Activated CD8-positive, alpha-beta memory T cell treated with anti-CD3 and anti-CD28 coated beads, Interleukin-2, amount 50 U/mL, for 1 hour (primary cell): Measurements from ENCODE around the gene NGDN.

ENCODE experiments used
- DNase-seq: peaks from one replicate; pipeline ENCODE4 v3.0.0-alpha.2; 2020; ENCODE audit errors: extremely low read depth

Gene NGDN

DNA sequence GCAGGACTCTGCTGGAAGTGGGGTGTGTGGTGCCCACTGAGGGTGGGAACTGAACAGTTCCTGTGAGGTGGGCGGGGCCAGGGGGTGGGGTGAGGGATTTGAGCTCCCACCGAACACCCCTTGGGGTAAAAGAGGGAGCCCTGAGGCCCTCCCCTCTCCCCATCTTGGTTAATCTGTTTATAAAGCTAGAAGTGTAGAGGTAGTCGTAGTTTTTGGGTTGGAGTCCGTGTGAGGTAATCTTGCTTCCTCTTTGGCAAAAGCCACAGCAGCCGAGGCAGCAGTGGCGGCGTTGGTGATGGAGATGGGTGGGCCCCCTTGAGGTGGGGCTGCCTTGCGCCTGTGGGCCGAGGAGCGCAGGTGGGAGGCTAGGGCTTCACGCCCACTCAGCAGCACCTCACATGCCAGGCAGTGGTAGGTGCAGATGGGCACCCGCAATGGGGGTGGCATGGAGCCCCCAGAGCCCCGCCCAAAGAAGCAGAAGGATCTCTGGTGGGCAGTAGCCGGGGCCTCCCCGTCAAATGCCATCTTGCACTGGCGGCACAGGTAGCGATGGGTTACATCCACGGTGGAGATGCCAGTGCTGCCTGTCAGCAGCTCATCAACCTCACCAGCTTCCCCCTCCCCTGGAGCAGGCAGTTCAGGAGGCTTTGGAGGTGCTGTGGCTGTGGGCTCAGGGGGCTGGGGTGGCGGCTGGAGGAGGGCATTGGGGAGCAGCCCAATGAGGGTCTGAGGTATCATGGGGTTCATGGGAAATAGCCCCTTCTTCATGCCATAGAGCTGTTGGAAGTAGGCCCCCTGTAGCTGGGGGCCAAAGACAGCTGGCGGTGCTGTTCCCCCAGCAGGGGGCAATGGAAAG lies 52.5 kb downstream of the NGDN start:
- DNase-seq: no peak

DNA sequence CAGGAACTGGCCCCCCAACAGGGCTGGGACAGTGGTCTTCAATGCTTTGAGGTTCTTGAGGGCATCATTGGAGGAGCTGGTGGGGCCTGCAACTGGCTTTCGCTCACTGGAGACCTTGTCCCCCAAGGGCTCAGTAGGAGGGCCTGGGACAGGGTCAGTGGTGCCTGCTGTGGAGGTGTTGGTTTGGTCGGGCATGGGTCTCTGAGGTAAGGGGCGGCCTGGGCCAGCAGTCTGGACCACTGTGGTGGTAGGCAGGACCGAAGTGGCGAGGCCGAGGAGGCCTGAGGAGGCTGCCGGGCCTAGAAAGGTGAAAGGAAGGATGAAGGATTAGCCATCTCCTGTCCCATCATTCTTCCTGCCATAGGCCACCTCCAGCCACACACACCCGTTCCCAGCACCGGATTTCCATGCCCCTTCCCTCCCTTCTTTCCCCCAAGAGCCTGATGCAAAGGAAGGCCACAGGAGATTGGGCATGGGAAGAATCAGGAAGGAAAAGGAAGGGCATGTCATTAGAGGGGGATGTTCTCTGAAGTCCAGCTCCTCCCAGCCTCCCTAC lies 53.2 kb downstream of the NGDN start:
- no peak for DNase-seq

DNA sequence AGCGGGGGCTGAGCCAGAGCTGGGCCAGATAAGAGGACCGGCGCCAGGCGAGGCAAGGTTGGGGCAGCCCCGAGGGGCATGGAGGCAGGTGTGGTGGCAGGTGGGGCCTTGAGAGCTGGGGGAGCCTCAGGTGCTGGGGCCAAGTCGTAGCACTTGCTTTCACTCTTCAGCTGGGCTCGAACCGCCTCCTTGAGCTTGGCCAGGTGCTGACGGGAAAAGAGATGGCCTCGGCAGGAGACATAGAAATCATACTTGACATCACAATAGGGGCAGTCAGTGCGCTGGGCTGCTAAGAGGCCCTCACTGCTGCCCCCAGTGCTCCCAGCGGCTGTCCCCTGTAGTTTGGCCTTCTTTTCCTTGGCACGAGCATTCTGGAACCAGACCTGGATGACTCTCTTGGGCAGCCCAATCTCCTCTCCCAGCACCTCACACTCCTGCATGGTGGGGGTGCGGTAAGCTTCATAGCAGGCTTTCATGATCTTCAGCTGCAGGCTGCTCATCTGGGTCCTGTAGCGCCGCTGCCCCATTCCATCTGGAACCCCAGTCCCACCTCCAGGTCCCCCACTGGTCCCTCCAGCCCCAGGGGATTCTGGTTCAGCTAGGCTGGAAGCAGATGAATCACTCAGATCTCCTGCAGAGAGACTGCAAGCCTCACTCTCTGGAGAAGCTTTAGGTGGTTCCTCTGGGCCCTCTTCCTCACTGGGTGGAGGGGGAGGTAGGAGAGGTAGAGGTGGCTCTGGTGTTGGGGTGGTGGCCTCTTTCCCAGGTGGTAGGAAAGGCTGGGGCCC lies 53.9 kb downstream of the NGDN start:
- no peak for DNase-seq

DNA sequence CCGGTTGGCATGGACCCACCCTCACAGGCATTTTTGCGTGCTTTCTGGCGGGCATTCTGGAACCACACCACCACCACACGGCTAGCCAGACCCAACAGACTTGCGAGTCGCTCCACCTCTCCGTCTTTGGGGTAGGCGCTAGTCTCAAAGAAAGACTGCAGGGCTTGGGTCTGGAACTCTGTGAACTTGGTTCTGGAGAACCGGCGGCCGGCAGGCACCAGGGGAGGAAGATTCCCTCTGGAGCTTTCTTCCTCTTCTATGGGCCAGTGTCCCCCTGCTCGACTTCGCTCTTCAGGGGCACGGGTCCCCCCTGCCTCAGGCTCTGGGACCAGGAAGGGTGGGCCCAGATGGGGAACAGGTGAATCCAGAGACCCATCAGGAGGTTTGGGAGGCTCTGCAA lies 55.5 kb downstream of the NGDN start:
- DNase-seq: no peak

DNA sequence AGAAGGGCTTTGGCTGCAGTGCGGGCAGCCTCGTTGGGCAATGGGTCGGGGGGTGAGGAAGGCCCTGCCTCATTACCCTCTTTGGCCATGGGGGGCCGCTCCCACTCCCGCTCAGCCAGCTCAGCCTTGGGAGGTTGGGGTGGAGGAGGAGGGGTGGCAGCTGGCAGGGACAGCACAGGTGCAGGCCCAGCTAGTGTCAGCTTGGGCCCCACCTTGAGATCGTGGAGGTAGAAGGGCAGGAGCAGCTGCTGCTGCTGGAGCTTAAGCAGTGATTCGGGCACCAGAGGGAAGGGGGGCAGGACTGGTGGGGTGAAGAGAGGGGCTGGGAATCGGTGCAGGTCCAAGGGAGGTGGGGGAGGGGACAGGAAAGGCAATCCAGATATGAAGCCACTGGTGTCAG lies 56.1 kb downstream of the NGDN start:
- no peak for DNase-seq
